CD4-positive, CD25-positive, alpha-beta regulatory T cell (primary cell): ENCODE measurements around the gene NUDT6. TPM values are rescaled to one million over a fixed set of nuclear protein-coding genes. Genes with fewer than 3 reads are reported as not detected.
A peak's percentile ranks its signal among the peaks of the same experiment; 100 is the strongest.

Source experiments
- ATAC-seq, 2 donors: fragments of 150-1000 bp; cut with Tn5 transposase; one replicate each; pipeline ENCODE4 v1.10.0; 2021; ENCODE audit warnings: low read depth in 2 of 2, moderate number of reproducible peaks in 2 of 2, moderate library complexity in 1 of 2
- DNase-seq, 3 donors: peaks; one replicate each; pipeline versions ENCODE4 v3.0.0 to v3.0.0-alpha.2; 2012 to 2022; ENCODE audit warnings: mixed read lengths in 1 of 3
- H3K27ac ChIP-seq: one replicate; pipeline ENCODE4 v1.7.0; 2013; ENCODE audit warnings: mild to moderate bottlenecking, low read length; ENCODE audit not compliant: insufficient read depth, poor library complexity, severe bottlenecking
- H3K27me3 ChIP-seq: one replicate; pipeline ENCODE4 v1.7.0; 2013; ENCODE audit warnings: low read length; ENCODE audit not compliant: control insufficient read depth, insufficient read depth
- H3K36me3 ChIP-seq: one replicate; pipeline ENCODE4 v1.7.0; 2013; ENCODE audit warnings: mild to moderate bottlenecking, low read length, moderate library complexity; ENCODE audit not compliant: control insufficient read depth, insufficient read depth
- H3K4me1 ChIP-seq: 2 replicates; pipeline ENCODE4 v1.7.0; 2013; ENCODE audit warnings: mild to moderate bottlenecking, low read length; ENCODE audit not compliant: insufficient read depth, control insufficient read depth, poor library complexity, severe bottlenecking
- H3K4me3 ChIP-seq: one replicate; pipeline ENCODE4 v1.7.0; 2013; ENCODE audit warnings: low read depth, mild to moderate bottlenecking, low read length, moderate library complexity
- H3K9me3 ChIP-seq, 2 experiments: 1 replicate in 1 of 2; 2 replicates in 1 of 2; pipeline ENCODE4 v1.7.0; 2013; ENCODE audit warnings: low read length in 2 of 2, mild to moderate bottlenecking in 1 of 2, moderate library complexity in 1 of 2; ENCODE audit not compliant: control insufficient read depth in 2 of 2
- H3K27ac Mint-ChIP-seq, 3 donors: one replicate each; pipeline ENCODE4 v1.8.0; 2020 to 2022; ENCODE audit warnings: mild to moderate bottlenecking in 3 of 3, mixed read lengths in 3 of 3, moderate library complexity in 2 of 3
- H3K27me3 Mint-ChIP-seq: one replicate; pipeline ENCODE4 v1.8.0; 2022; ENCODE audit warnings: mild to moderate bottlenecking, mixed read lengths
- H3K36me3 Mint-ChIP-seq: one replicate; pipeline ENCODE4 v1.8.0; 2020; ENCODE audit warnings: mixed read lengths
- H3K4me1 Mint-ChIP-seq, 4 donors: one replicate each; pipeline ENCODE4 v1.8.0; 2020 to 2022; ENCODE audit warnings: mixed read lengths in 4 of 4, mild to moderate bottlenecking in 1 of 4
- H3K4me3 Mint-ChIP-seq, 4 donors: one replicate each; pipeline ENCODE4 v1.8.0; 2020 to 2022; ENCODE audit warnings: mild to moderate bottlenecking in 4 of 4, mixed read lengths in 4 of 4, moderate library complexity in 3 of 4
- H3K9me3 Mint-ChIP-seq, 7 donors: one replicate each; pipeline ENCODE4 v1.8.0; 2020 to 2022; ENCODE audit warnings: mixed read lengths in 7 of 7, mild to moderate bottlenecking in 3 of 7, moderate library complexity in 2 of 7
- polyA plus RNA-seq, 4 donors: library from polyadenylated mRNA; unstranded; fragments of 300-500 nt; fragmentation: Illumina TruSeq; gene quantifications; one replicate each; pipeline ENCODE4 v1.2.3, GENCODE V29; 2021
- total RNA-seq: library from RNA; stranded (reverse); gene quantifications from one replicate; pipeline ENCODE4 v1.2.3, GENCODE V29; 2022

The NUDT6 gene
- total and polyA plus RNA-seq, 5 donors from 2014 or later, result 1.8 to 4.8 (median 3.1) TPM

GRCh38 chr4:122914292-122914904, 8.0 kb downstream of the NUDT6 start:
- Mint-ChIP-seq H3K9me3 (no peaks in the 10 kb centered on the region), H3K36me3 (peaks cover 5% of the 10 kb centered on the region), H3K27ac (no peak overlapping the region), H3K4me1 (peaks cover 0 to 7% (median 0%) of the 10 kb centered on the region in 4 donors), H3K27me3 (no peaks in the 10 kb centered on the region), H3K4me3 (no peak overlapping the region)
- Histone ChIP-seq H3K4me1 (no peaks in the 10 kb centered on the region), H3K27ac (no peak overlapping the region), H3K27me3 (no peaks in the 10 kb centered on the region), H3K4me3 (no peak overlapping the region), H3K9me3 (no peaks in the 10 kb centered on the region), H3K36me3 (no peaks in the 10 kb centered on the region)
- DNase-seq, result peak in 1 of 3 donors; percentile 61
- ATAC-seq, result no peak

- H3K4me3 Mint-ChIP-seq, result no peak overlapping the region
- no peaks in the 10 kb centered on the region for H3K27me3 Mint-ChIP-seq
- Histone ChIP-seq H3K27me3 (no peaks in the 10 kb centered on the region), H3K4me3 (no peak overlapping the region), H3K27ac (no peak overlapping the region), H3K36me3 (no peaks in the 10 kb centered on the region), H3K9me3 (no peaks in the 10 kb centered on the region), H3K4me1 (no peaks in the 10 kb centered on the region)
- H3K27ac Mint-ChIP-seq, result no peak overlapping the region
- no peak for DNase-seq
- H3K9me3 Mint-ChIP-seq, result no peaks in the 10 kb centered on the region
- H3K4me1 Mint-ChIP-seq, result peaks cover 0 to 7% (median 0%) of the 10 kb centered on the region in 4 donors
- peaks cover 11% of the 10 kb centered on the region for H3K36me3 Mint-ChIP-seq
- ATAC-seq, result no peak
These were observed 9.4 kb downstream of the NUDT6 start for GRCh38 chr4:122912810-122913575.

GRCh38 chr4:122911588-122911987, 10.8 kb downstream of the NUDT6 start:
- Histone ChIP-seq H3K36me3 (no peaks in the 10 kb centered on the region), H3K27ac (no peak overlapping the region), H3K9me3 (no peaks in the 10 kb centered on the region), H3K4me1 (no peaks in the 10 kb centered on the region), H3K4me3 (no peak overlapping the region), H3K27me3 (no peaks in the 10 kb centered on the region)
- no peaks in the 10 kb centered on the region for H3K27me3 Mint-ChIP-seq
- H3K4me1 Mint-ChIP-seq, result peaks cover 0 to 7% (median 0%) of the 10 kb centered on the region in 4 donors
- H3K36me3 Mint-ChIP-seq, result peaks cover 13% of the 10 kb centered on the region
- ATAC-seq, result no peak
- no peak overlapping the region for H3K4me3 Mint-ChIP-seq
- H3K27ac Mint-ChIP-seq, result no peak overlapping the region
- DNase-seq, result no peak
- no peaks in the 10 kb centered on the region for H3K9me3 Mint-ChIP-seq

- ATAC-seq (no peak), DNase-seq (no peak)
- no peak overlapping the region for H3K4me3 ChIP-seq
- no peaks in the 10 kb centered on the region for H3K27me3 ChIP-seq
- no peak overlapping the region for H3K27ac ChIP-seq
- Mint-ChIP-seq H3K27me3 (no peaks in the 10 kb centered on the region), H3K9me3 (no peaks in the 10 kb centered on the region), H3K4me1 (peaks cover 0 to 7% (median 0%) of the 10 kb centered on the region in 4 donors), H3K27ac (no peak overlapping the region), H3K36me3 (peaks cover 13% of the 10 kb centered on the region), H3K4me3 (no peak overlapping the region)
- H3K36me3 ChIP-seq, result no peaks in the 10 kb centered on the region
- no peaks in the 10 kb centered on the region for H3K4me1 ChIP-seq
- no peaks in the 10 kb centered on the region for H3K9me3 ChIP-seq
These were observed 12.7 kb downstream of the NUDT6 start for GRCh38 chr4:122909683-122910082.

GRCh38 chr4:122908223-122908622, 14.2 kb downstream of the NUDT6 start:
- no peaks in the 10 kb centered on the region for H3K27me3 Mint-ChIP-seq
- ATAC-seq (no peak), DNase-seq (no peak)
- no peak overlapping the region for H3K4me3 ChIP-seq
- no peaks in the 10 kb centered on the region for H3K4me1 Mint-ChIP-seq
- H3K27ac ChIP-seq, result no peak overlapping the region
- H3K9me3 ChIP-seq, result no peaks in the 10 kb centered on the region
- H3K36me3 Mint-ChIP-seq, result peaks cover 13% of the 10 kb centered on the region
- H3K36me3 ChIP-seq, result no peaks in the 10 kb centered on the region
- no peaks in the 10 kb centered on the region for H3K9me3 Mint-ChIP-seq
- H3K4me3 Mint-ChIP-seq, result no peak overlapping the region
- no peaks in the 10 kb centered on the region for H3K4me1 ChIP-seq
- H3K27me3 ChIP-seq, result no peaks in the 10 kb centered on the region
- H3K27ac Mint-ChIP-seq, result peak overlapping the region in 1 of 3 donors; percentile 36

GRCh38 chr4:122906859-122907305, 15.5 kb downstream of the NUDT6 start:
- no peak for ATAC-seq

GRCh38 chr4:122903766-122904288, 18.6 kb downstream of the NUDT6 start:
- no peak for DNase-seq
- Mint-ChIP-seq H3K36me3 (peaks cover 12% of the 10 kb centered on the region), H3K4me1 (no peaks in the 10 kb centered on the region), H3K27me3 (no peaks in the 10 kb centered on the region), H3K4me3 (no peak overlapping the region), H3K27ac (no peak overlapping the region), H3K9me3 (no peaks in the 10 kb centered on the region)
- Histone ChIP-seq H3K4me3 (no peak overlapping the region), H3K9me3 (no peaks in the 10 kb centered on the region), H3K27me3 (no peaks in the 10 kb centered on the region), H3K4me1 (no peaks in the 10 kb centered on the region), H3K36me3 (no peaks in the 10 kb centered on the region), H3K27ac (no peak overlapping the region)
- no peak for ATAC-seq

More at GRCh38 chr4:122906859-122907305, 15.5 kb downstream of the NUDT6 start:
- Mint-ChIP-seq H3K9me3 (no peaks in the 10 kb centered on the region), H3K27me3 (no peaks in the 10 kb centered on the region), H3K4me1 (no peaks in the 10 kb centered on the region), H3K27ac (no peak overlapping the region), H3K36me3 (peaks cover 12% of the 10 kb centered on the region), H3K4me3 (no peak overlapping the region)
- DNase-seq, result peak in 1 of 3 donors; percentile 25
- Histone ChIP-seq H3K27me3 (no peaks in the 10 kb centered on the region), H3K9me3 (no peaks in the 10 kb centered on the region), H3K4me1 (no peaks in the 10 kb centered on the region), H3K27ac (no peak overlapping the region), H3K36me3 (no peaks in the 10 kb centered on the region), H3K4me3 (no peak overlapping the region)
